Left ventricle myocardium inferior (tissue), 1 donor: ENCODE data around the gene SIRPB1. TPM values are rescaled to one million over a fixed set of nuclear protein-coding genes. Genes with fewer than 3 reads are reported as not detected.

Experiments used
- DNase-seq: peaks from one replicate; pipeline ENCODE4 v3.0.0-alpha.2; 2020
- H3K27ac ChIP-seq: fragments of 200-600 bp; replicated peaks from 2 replicates; pipeline ENCODE4 v1.8.0; 2021
- H3K27me3 ChIP-seq: fragments of 200-600 bp; 2 replicates; pipeline ENCODE4 v1.8.0; 2021; ENCODE audit warnings: low read depth
- H3K36me3 ChIP-seq: fragments of 200-600 bp; 2 replicates; pipeline ENCODE4 v1.8.0; 2021
- H3K4me1 ChIP-seq: fragments of 200-600 bp; 2 replicates; pipeline ENCODE4 v1.8.0; 2021
- H3K4me3 ChIP-seq: fragments of 200-600 bp; 2 replicates; pipeline ENCODE4 v1.8.0; 2021; ENCODE audit warnings: mild to moderate bottlenecking, moderate library complexity
- H3K9me3 ChIP-seq: fragments of 200-600 bp; replicated peaks from 2 replicates; pipeline ENCODE4 v1.8.0; 2021
- CTCF ChIP-seq: fragments of 200-600 bp; IDR thresholded peaks from 2 replicates; pipeline ENCODE4 v1.8.0; 2021; ENCODE audit warnings: antibody characterized with exemption, mild to moderate bottlenecking, borderline replicate concordance
- intact Hi-C: fragments of 100-400 bp; cut with micrococcal nuclease; formaldehyde crosslinking; loops from one replicate; pipeline ENCODE4 v1.11.0; 2022
- total RNA-seq: library from RNA; stranded (reverse); fragmentation: NEBNext Ultra II Directional; extraction: Animal tissue kit (Norgen Biotek cat#: 25700); gene quantifications from one replicate; pipeline ENCODE4 v1.2.1, GENCODE V29; 2021
- donor health status: DM: no; HTN: yes; CAD: no; lungs with severe emphysema.

SIRPB1 gene
- total RNA-seq, 1 donor from 2014 or later, result 0.27 TPM

DNA sequence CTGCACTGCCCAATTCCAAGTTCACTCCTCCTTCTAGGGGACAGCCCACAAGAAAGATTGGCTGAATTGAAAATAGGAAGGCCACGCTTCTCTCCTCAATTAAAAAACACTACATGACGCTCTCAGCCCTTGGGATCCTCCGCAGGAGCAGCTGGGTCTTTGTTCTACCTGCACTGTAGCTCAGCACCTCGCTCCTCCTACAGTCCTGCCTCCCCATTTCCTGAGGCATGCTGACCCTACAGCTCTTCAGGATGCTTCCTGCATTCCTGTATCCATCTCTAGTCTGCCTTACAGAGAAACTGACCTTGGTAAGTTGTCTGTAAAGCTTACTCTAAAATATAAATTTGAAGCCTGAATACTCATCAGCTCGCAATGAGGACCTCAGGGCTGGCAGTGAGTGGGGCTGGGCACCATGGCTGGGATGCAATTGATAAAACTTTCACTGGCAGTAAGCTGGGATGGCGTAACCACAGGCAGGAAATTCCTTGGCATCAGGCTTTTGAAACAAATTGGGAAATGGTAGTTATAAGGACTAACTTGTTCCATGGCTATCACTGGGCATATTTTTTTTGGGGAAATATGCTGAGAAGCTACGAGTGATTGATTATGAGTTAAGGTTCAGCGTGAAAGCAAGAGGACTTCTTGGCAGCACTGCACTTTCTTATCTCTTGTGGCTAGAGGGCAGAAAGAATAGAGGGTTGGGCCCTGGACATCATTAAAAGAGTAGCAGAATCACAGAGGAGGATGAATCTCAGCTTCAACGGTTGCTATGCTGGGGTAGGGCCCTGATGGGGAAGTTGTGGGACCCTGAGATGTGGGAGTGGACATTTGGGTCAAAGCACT is 11.7 kb upstream of the SIRPB1 start:
- no peaks in the 10 kb centered on the region for H3K4me1 ChIP-seq
- no peak overlapping the region for H3K4me3 ChIP-seq
- TF ChIP-seq CTCF, result no peak
- no peaks in the 10 kb centered on the region for H3K9me3 ChIP-seq
- H3K36me3 ChIP-seq, result no peaks in the 10 kb centered on the region
- no peak overlapping the region for H3K27ac ChIP-seq
- peaks cover 34% of the 10 kb centered on the region for H3K27me3 ChIP-seq
- DNase-seq, result no peak
- intact Hi-C loops, result no loop called here

DNA sequence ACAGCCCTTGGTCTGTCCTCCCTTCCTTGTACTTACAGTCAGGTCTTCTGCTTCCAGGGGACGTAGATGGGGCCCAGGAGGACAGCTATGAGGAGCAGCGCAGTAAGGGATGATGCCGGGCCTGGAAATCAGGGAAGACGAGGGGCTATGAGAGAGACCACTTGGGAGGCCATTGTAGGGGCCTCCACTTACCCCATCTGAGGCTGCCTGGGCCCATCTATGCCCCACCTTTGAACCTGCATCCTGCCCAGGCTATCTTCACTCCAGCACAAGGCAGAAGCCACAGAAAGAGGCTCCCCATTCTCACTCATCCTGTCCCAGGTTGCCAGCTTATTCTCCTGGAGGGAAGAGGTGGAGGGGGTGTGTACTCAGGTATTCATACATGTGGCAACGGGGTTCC is 10.4 kb upstream of the SIRPB1 start:
- Histone ChIP-seq H3K27ac (no peak overlapping the region), H3K4me3 (no peak overlapping the region), H3K4me1 (no peaks in the 10 kb centered on the region), H3K36me3 (no peaks in the 10 kb centered on the region), H3K9me3 (no peaks in the 10 kb centered on the region), H3K27me3 (peaks cover 47% of the 10 kb centered on the region)
- TF ChIP-seq CTCF, result no peak
- intact Hi-C loops, result no loop called here
- no peak for DNase-seq

GRCh38 chr20:1629321-1629720 is 9.5 kb upstream of the SIRPB1 start:
- H3K36me3 ChIP-seq, result no peaks in the 10 kb centered on the region
- intact Hi-C loops, result no loop called here
- DNase-seq, result no peak

DNA sequence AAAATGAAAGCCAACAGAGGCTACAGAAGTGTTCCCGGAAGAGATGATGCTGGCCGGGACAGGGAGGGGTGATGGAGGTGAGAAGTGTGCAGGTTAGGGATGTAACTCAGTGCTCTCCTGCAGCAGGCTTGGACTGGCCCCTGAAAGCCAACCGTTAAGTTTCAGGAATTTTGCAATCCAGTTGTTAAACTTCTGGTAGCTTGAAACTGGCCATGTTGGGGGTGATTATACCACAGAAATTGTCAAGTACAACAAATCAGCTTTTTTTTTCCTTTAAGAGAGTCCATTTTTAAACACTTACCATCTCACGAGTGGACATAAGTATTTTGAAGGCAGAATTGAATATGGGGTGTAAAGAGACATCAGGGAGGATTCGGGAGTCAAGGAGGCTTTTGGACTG is 8.8 kb upstream of the SIRPB1 start:
- intact Hi-C loops, result no loop called here
- TF ChIP-seq CTCF, result no peak
- Histone ChIP-seq H3K9me3 (no peaks in the 10 kb centered on the region), H3K27me3 (peaks cover 56% of the 10 kb centered on the region), H3K4me3 (no peak overlapping the region), H3K4me1 (no peaks in the 10 kb centered on the region), H3K36me3 (no peaks in the 10 kb centered on the region), H3K27ac (no peak overlapping the region)
- DNase-seq, result no peak

More at GRCh38 chr20:1629321-1629720, 9.5 kb upstream of the SIRPB1 start:
- Histone ChIP-seq H3K4me1 (no peaks in the 10 kb centered on the region), H3K27ac (no peak overlapping the region), H3K9me3 (no peaks in the 10 kb centered on the region), H3K4me3 (no peak overlapping the region), H3K27me3 (peaks cover 51% of the 10 kb centered on the region)
- TF ChIP-seq CTCF, result no peak

- intact Hi-C loops, result no loop called here
- H3K4me1 ChIP-seq, result no peaks in the 10 kb centered on the region
- H3K27ac ChIP-seq, result no peak overlapping the region
- H3K9me3 ChIP-seq, result no peaks in the 10 kb centered on the region
- no peak overlapping the region for H3K4me3 ChIP-seq
- no peak for TF ChIP-seq CTCF
- H3K36me3 ChIP-seq, result no peaks in the 10 kb centered on the region
- peaks cover 59% of the 10 kb centered on the region for H3K27me3 ChIP-seq
- no peak for DNase-seq
These were observed 7.4 kb upstream of the SIRPB1 start for GRCh38 chr20:1627200-1627550.
